HG03196 (cell line): ENCODE results near the gene DNAI1.

Experiments used
- ATAC-seq: cut with Tn5 transposase; IDR thresholded peaks from one replicate; pipeline ENCODE4 v1.9.1; 2021; ENCODE audit not compliant: unreplicated experiment

DNAI1 gene

GRCh38 chr9:34555936-34556525, 97.4 kb downstream of the DNAI1 start:
- no peak for ATAC-seq

GRCh38 chr9:34556949-34557348, 98.3 kb downstream of the DNAI1 start:
- no peak for ATAC-seq

DNA sequence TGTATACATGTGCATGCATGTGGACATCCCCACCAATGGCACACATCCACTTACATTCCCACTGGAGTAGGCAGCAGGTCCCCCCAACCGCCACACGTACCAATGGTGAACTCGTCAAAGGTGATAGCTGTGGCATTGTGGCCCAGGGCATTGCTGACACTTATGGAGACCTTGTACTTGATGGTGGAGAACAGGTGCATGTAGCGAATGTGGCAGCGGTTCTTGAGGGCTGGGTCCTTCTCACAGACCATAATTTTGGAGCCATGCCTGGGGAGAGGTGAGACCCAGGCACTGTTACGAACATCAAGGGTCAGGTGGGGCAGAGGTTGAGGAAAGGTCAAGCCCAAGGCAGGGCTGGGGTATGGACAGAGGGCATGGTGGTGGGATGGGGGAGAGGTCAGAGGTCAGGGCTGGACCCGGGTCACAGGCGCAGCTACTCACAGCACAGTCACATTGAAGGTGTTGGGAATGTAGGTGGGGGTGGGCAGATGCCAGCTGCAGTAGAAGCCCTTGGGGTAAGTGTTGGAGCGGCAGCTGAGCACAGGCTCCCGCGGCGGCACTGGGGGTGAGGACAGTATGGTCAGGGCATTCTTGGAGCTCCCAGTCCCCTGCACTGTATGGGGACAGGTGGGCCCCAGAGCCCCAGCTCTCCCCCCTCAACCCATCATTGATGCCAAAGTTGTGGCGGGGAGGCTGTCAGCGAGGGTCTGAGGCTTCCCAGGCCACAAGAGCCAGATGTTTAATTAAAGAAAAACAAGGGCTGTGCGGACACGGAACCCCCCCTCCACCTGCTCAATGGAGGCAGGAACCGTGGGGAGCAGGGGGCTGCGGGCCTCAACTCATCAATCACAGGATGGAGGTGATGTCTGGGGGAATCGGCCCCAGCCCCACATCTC, 99.1 kb downstream of the DNAI1 start:
- ATAC-seq = no peak

GRCh38 chr9:34558364-34558763, 99.8 kb downstream of the DNAI1 start:
- no peak for ATAC-seq

DNA sequence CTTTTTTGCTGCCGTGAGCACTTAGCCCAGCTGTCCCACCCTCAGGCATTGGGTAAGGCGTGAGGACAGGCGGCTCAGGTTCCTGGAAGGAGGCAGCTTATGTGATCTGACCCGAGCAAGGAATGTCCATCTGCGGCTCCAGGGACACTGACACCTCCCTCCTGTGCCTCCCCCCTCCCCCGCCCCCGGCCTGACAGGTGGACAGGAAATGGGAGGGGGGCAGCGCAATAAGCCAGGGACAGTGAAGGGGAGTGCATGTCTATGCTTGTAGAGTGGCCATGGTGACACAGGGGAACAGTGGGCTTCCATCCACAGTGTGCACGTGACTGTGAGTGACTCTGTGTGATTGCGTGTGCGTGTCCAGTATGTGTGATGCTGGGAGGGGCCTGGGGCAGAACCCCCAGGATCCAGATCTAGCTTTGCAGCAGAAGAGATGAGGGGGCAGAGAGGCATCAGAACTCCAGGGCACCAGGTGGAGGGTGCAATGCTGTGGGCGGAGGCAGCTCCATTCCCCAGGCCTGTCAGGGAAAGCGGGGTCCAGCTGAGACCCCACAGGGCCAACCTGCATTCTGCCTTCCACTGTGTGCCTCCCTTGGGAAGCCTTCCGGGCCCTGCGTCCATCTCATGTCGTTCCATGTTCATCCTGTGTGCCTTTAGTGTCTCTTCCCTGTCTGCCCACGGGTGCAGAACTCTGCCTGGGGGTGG, 100.5 kb downstream of the DNAI1 start:
- ATAC-seq = no peak

DNA sequence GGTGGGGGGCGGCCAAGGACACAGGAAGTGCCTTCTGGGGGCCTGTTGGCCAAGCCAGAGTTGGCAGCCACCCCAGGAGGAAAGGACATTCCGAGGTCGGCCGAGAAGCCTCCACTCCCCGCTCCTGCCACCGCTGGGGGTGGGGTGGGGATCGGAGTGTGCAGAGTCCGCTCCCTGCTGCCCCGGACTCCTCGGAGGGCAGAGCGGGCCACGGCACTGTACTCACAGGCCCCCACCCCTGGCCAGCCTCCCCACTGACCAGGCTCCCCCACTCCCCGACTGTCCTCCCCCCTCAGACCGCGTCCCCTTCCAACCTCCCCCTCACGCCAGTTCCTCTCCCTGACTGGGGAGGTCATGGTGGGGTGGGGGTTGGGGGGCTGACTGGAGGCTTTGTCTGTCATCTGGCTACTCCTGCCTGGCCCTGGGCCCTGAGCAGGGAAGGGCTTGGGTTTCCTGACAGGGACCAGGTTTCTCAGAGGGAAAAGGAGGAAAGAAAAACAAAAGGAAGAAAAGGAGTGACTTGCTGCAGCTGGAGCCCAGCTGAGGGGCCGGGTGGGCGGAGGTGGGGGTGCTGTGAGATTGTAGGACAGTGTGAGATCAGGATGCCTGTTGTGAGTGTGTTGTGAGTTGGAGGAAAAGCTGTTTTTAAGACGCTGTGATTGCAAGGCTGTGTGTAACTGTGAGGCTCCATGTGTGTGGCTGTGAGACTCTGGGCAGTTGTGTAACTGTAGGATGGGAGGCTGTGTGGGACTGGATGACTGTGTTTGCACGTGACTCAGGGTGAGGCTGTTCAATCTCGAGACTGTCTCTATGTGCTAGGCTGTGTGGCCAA, 101.2 kb downstream of the DNAI1 start:
- ATAC-seq = no peak

DNA sequence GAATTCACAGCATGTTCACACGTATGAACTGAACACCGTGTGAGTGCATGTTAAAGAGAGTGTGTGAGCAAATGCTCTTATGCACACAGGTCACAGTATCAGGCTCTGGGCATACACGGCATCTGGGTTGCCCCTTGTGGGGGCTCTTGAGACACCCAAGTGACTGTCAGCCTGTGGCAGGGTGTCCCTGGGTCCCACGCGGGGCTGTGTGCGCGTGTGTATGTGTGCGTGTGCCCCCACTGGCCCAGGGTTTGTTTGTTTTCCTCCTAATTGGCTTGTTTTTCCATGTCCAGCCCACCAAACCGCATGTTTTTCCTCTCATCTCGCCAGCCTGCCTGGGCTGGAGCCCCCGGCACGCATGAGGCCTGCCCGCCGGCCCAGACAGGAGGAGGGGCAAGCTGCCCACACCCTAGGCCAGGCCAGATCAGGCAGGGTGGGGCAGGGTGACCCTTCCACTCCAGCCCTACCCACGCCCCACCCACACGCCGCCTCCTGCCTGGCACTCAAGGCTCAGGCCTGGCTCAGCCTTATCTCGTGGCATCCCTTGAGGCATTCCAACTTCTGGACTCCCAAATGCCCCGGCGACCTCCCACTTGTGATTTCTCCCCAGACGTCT, 102.1 kb downstream of the DNAI1 start:
- no peak for ATAC-seq

- ATAC-seq = no peak
Measured at GRCh38 chr9:34562135-34562745, 103.6 kb downstream of the DNAI1 start.

- no peak for ATAC-seq
Measured at GRCh38 chr9:34563262-34563661, 104.7 kb downstream of the DNAI1 start.

DNA sequence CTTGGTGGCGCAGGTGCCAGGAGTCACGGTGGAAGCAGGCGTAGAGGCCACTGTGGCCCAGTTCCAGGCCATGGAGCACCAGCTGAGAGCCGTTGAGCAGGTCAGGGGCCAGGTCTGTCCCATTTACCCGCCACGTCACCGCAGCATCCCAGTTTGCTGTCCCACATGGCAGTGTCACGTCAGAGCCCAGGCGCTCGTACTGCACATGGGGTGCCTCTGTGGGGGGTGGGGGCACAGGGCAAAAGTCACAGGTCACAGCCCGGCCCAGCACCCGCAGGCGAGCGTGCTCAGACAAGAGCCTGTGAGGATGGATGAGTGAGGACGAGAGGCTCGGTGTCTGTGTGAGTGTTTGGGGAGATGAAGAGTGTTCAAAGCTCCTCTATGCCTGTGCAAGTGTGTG, 106.0 kb downstream of the DNAI1 start:
- no peak for ATAC-seq

- ATAC-seq = no peak
Measured at GRCh38 chr9:34565856-34566255, 107.3 kb downstream of the DNAI1 start.

DNA sequence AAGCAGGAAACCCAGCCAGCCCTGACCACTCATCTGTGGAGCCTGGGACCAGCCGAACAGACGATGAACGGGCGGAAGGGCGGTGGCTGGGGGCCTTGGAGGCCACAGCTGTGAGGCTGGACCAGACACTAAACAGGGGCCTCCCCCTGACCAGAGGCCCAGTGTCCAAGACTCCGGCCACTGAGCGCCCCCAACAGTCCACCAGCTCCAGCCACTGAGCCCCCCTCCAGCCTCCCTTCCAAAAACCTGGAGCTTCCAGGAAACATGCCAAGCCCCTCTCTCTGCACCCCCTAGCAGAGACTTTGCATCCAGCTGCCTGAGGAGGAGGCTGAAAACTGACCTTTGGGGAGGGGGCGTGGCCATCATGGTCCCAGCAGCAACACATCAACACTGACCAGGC, 107.7 kb downstream of the DNAI1 start:
- ATAC-seq = no peak

DNA sequence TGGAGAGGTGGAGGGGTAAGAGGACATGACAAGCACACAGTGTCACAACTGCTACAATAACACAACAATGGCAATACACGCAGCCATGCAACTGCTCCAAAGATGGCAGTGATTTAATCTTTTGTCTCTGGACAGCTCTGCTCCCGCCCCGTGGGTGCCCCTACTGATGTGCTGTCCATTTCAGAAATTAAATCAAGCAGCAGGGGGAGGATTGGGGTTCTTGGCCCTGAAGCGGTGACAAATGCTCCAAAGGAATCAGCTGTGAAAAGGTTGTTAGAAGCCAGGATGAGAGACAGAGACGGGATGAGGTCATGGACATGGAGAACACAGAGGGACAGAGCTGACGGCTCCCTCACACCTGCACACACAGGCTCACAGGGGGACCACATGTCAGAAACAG, 108.4 kb downstream of the DNAI1 start:
- no peak for ATAC-seq

DNA sequence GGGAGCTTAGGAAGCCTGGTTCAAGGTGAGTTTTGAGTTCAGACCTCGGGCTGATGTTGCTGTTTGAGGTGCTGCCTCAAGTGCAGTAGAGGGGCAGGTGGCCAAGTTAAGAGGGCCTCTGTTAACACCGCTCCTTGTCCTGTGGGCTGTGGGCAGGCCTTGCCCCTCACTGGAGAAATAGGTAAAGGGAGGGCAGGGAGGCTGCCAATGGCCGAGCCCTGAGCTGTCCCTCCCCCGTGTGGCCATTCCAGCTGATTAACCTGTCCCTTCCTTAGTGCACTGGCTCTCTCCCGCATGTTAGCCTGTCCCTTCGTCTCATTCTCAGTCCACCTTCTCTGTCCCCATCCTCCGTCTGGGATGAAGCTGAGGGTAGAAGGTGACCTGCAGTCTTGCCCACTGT, 109.5 kb downstream of the DNAI1 start:
- no peak for ATAC-seq

DNA sequence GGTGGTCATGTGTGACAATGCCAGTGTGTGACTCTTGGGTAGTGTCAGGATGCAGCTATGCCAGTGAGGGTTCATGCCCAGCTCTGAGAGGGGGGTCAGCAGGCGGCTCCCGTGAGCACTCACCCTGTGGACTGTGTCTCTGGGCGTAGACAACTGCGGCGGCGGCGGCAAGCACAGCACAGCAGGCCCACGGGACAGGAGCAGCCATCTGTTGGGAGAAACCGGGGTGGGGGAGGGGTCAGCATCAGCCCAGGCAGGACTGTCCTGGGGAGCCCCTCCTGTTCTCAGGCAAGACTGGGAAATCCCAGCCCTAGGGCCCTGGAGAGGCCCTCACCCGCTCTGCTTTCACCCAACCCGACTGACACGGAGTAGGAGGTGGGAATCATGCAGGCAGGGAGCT, 110.2 kb downstream of the DNAI1 start:
- ATAC-seq = no peak

DNA sequence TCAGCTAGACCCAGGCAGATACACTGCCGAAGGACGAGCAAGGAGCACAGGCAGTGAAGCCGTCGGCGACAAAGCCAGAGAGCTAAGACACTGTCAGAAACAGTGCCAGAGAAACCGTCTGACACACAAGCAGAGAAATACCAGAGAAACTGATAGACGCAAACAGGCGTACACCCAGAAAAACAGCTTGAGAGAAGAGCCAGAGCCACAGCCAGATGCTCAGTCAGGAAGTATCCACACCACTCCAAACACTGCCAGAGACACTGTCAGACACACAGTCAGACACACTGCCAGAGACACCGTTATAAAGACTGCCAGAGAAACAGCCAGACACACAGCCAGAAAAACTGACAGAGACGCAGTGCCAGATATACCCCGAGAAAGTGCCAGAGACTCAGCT, 111.8 kb downstream of the DNAI1 start:
- no peak for ATAC-seq
